NCI-H1436 treated with DMSO at 0.1 percent for 48 hours (cell line): ENCODE data around the gene STKLD1.
"Not testable (repeated sequence)": the region's sequence is repeated elsewhere in the genome, so short reads cannot be mapped to it uniquely, and the experiment has no call there.

Experiments
- DNase-seq: peaks from one replicate; lab custom pipeline; 2025; lab: John Stamatoyannopoulos, UW

STKLD1 gene

DNA sequence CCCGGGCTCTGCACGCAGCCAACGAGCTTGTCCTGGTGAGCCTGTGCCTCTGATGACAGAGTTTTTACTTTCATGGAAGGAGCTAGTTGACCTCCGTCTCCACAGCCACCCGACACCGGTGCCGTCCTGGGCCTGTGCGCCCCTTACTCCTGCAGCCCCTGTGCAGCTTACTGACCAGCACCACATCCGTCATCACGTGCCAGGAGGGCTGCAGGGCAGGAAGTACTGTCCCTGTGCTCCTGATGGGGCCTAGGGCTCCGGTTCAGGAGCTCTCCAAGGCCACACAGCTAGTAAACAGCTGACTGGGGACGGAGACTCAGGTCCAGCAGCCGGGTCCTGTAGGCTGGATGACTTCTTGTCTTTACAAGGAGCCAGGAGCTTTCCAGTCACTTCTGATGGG is 10.2 kb downstream of the STKLD1 start:
- no peak for DNase-seq

DNA sequence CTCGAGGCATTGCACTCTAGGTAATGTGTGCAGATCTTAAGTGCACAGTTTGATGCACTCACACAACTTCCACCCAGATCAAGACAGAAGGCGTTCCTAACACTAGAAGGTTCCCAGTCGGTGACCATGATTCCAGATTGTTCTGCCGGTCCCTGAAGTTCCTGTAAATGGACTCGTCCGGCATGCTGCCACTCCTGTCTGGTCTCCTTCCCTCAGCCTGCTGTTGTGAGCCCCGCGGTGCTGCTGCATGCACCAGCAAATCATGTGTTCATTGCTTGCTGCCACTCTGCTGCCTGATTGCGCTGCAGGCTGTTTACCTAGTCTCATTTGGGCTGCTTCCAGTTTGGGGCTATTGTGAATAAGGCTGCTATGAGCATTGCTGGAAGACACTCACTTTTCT is 11.5 kb downstream of the STKLD1 start:
- DNase-seq: no peak

DNA sequence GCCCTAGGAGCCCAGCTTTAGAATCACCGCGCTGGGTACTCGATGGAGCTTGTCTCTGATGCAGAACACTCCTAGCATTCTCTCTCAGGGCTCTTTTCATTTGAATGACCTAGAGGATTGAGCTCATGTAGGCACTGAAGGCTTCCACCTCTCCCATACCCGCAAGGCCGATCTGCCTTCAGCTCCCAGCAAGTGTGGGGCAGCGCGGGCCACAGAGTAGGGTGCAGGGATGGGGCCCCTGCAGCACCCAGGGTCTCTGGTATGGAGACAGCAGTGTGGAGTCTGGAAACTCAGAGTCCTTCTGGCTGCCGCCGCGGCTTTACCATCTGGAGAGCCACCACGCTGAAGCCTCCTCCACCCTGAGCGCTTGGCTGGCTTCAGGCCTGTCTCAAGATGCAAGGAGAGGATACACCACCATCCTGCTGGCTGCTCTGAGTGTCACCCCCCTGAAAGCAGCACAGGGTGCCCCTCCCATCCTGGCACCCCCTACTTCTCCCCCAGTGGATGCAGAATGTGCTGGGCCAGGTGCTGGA is 12.9 kb downstream of the STKLD1 start:
- DNase-seq: no peak

DNA sequence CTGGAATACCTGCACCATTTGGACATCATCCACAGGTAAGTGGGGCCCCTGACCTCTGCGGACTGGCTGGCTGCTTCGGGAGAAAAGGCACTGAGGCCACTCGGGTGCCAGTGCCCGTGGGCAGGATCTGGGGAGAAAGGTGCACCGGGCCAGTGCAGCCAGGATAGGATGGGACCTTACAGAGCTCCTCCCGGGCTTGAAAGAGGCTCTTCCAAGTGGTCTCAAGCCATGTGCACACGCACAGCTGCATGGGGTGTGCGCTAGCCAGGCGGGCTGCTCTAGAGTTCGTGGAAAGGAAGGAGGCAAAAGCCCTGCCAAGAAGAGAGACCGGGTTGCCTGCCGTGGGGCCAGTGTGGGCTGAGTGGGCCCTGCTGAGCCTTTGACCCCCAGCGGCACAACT is 13.4 kb downstream of the STKLD1 start:
- no peak for DNase-seq

DNA sequence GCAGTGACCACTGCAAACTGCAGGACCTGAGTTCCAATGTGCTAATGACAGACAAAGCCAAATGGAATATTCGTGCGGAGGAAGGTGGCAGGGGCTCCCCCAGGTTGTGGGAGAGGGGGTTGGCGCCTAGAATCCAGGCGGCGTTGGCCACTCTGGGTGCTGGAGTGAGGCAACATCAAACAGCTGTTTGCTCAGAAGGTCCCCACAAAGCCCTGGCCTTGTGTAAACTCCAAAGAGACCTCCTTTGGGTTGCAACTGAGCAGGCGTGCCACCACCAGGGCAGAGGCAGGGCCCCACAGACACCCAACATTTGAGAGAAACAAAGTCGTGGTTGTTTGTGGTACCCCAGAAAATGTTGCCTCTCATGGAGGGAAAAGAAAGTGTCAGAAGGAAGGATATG is 14.5 kb downstream of the STKLD1 start:
- DNase-seq: no peak

DNA sequence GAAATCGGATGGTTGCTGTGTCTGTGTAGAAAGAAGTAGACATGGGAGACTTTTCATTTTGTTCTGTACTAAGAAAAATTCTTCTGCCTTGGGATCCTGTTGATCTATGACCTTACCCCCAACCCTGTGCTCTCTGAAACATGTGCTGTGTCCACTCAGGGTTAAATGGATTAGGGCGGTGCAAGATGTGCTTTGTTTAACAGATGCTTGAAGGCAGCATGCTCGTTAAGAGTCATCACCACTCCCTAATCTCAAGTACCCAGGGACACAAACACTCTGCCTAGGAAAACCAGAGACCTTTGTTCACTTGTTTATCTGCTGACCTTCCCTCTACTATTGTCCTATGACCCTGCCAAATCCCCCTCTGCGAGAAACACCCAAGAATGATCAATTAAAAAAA is 15.3 kb downstream of the STKLD1 start:
- not testable (repeated sequence) for DNase-seq

DNA sequence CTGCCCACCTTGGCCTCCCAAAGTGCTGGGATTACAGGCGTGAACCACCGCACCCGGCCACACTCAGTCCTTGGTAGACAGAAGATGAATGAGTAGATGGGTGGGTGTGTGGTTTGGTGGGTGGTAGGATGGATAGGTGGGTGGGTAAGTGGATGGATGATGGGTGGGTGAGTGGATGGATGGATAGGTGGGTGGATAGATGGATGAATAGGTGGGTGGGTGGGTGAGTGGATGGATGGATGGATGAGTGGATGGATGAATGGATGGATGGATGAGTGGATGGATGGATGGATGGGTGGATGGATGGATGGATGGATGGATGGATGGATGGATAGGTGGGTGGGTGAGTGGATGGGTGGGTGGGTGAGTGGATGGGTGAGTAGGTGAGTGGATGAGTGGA is 16.1 kb downstream of the STKLD1 start:
- not testable (repeated sequence) for DNase-seq

DNA sequence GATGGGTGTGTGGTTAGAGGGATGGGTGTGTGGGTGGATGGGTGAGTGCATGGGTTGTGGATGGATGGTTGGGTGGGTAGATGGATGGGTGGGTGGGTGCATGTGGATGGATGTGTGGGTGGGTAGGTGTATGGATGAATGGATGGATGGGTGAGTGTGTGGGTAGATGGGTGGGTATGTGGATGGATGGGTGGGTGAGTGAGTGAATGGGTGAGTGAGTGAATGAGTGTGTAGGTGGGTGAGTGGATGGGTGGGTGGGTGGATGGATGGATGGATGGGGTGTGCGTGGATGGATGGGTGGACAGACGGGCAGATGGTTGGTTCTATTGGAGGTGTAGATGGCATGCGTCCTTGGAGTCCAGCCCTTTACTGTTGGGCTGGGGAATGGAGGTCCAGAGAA is 17.2 kb downstream of the STKLD1 start:
- DNase-seq: no peak

DNA sequence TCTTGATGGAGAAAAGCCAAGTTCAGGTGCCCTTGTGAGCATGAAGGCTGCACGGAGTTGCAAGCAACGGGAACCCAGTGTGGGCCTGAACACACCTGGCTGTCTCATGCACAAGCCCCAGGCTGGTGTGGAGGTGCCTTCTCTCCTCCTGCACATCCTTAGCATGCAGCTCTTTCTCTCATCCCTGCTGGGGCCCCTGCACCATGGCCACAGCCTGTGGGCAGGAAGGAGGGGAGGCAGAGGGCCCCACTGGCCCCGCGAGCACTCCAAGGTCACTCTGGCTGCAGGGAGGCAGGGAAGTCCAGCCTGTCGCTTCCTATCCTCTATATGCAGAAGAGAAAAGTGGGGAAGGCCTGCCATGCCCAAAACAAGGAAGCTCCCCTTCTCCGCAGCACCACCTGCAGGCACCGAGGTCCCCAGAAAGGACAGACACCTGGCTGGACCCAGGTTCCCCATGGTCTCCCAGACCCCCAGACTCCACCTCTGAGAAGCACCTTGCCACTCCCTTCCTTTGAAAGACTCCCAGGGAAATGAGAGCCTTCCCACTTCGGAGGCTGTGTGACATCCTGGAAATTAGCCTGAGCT is 18.6 kb downstream of the STKLD1 start:
- DNase-seq: no peak

DNA sequence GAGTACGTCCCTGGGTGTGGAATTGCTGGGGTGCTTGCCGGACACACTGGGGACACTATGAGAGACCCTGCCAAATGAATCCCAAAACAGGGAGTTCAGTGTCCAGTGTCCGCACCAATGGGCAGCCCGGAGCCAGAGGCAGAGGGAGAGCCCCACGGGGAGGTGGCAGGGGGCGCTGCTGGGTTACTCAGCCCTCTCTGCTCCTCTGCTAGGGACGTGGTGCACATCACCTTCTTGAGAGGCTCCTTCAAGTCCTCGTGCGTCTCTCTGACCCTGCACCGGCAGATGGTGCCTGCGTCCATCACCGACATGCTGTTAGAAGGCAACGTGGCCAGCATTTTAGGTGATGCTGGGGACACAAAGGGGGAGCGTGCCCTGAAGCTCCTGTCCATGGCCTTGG is 20.8 kb downstream of the STKLD1 start:
- DNase-seq: no peak

DNA sequence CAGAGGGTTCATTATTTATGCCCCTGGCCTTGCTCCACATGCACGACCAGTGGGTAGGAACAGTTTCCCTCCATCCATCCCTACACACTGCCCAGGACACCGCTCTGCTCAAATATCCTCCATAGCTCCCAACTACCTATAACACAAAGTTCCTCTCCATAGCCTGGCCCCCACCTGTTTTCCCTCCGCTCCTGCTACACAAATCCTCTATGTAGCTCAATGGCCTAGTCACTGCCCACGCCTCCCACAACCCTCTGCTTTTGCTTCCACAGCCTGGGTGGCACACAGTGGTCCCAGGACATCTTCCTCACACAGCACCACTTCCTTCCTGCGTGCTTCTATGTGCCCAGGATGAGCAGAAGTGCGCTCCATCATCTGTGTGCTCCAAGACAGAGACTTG is 21.2 kb downstream of the STKLD1 start:
- no peak for DNase-seq

DNA sequence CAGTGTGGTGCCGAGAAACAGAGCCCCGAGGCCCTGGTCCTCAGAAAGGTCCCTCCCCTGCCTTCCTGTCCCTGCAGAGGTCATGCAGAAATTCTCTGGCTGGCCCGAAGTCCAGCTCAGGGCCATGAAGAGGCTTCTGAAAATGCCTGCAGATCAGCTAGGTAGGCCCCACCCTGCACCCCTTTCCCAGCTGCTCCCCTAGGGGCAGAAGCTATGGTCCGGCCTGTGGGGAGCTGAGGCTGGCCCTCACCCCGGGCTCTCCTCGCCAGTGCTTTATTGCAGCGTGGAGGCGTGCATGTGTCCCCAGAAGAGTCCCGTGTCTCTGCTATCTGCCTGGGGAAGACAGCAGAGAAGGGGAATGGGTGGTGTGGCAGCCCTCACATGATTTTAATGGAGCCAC is 21.7 kb downstream of the STKLD1 start:
- DNase-seq: no peak

DNA sequence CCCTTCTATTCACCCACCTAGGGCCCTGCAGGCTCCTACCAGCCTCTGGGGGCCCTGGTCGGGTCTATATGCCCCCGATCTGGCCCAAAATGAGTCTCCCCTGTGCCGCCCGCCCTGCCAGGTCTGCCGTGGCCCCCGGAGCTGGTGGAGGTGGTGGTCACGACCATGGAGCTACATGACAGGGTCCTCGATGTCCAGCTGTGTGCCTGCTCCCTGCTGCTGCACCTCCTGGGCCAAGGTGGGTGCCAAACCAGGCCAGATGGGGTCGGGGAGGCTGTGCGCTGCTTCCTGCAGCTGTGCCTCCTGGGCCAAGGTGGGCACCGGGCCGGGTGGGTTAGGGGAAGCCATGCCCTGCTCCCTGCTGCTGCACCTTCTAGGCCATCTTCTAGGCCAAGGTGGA is 24.1 kb downstream of the STKLD1 start:
- no peak for DNase-seq

DNA sequence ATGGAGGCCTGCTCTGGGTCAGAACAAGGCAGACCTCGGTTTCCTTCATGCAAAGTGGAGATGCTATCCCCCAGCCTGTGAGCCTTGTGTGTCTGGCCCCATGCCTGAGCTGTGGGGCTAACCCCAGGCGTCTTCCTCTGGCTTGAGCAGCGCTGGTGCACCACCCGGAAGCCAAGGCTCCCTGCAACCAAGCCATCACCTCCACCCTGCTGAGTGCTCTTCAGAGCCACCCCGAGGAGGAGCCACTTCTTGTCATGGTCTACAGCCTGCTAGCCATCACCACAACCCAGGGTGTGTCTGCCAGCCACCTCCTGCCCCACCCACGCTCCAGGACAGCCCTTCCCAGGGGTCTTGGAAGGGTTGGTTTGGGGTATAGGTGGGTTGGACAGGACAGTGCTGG is 25.4 kb downstream of the STKLD1 start:
- no peak for DNase-seq

DNA sequence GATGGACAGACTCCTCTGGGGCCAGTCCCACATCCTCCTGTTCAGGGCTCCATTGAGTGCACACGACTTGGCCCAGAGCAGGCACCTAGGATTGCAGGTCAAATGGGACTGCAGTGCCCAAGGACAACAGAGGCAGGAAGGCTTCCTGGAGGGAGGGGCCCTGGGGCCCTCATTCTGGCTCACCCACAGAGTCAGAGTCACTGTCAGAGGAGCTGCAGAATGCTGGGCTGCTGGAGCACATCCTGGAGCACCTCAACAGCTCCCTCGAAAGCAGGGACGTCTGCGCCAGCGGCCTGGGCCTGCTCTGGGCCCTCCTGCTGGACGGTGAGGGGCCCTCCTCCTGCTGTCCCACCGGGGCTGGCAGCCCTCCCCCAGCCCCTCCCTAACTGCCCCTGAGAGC is 26.5 kb downstream of the STKLD1 start:
- DNase-seq: no peak

DNA sequence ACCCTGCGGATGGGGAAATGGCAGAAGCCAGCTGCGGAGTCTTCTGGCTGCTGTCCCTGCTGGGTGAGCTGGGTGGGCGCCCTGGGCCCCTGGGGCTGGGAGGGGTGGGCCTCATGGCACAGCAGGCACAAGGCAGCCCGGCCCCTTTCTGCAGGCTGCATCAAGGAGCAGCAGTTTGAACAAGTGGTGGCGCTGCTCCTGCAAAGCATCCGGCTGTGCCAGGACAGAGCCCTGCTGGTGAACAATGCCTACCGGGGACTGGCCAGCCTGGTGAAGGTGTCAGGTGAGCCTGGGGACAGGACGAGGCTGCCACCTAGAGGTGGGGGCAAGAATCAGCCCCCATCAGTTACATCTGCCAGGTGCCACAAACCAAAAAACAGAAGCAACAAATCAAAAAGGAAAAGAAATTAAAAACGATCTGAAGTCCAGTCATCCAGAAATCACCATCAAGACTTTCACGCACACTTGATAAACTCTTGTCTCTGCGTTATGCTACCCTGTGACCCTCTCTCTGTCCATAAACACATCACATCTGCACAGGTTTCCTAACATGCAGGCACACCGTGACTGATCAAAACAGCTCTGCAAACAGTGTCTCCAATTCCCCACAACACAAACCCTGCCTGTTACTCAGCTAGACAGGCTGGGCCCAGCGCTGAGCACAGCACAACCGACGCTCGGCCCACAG is 27.7 kb downstream of the STKLD1 start:
- no peak for DNase-seq

DNA sequence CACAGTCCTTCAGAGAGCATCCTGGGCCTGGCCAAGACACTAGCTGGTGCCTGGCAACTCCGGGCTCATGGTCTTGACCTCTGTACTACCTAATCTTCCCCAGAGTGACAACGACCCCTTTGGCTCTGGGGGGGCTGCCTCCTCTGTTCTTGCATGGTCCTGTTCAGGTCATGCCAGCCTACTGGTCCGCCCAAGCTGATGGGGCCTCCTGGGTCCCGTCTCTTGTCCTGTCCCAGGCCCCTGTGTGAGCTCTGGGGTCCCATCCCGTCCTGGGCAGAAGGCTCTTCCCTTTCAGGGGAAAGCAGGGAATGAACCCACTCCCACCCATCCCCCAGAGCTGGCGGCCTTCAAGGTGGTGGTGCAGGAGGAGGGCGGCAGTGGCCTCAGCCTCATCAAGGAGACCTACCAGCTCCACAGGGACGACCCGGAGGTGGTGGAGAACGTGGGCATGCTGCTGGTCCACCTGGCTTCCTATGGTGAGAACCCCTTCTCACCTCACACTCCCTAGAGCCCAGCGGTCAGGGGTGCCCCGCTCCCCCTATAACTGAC is 28.4 kb downstream of the STKLD1 start:
- DNase-seq: no peak

DNA sequence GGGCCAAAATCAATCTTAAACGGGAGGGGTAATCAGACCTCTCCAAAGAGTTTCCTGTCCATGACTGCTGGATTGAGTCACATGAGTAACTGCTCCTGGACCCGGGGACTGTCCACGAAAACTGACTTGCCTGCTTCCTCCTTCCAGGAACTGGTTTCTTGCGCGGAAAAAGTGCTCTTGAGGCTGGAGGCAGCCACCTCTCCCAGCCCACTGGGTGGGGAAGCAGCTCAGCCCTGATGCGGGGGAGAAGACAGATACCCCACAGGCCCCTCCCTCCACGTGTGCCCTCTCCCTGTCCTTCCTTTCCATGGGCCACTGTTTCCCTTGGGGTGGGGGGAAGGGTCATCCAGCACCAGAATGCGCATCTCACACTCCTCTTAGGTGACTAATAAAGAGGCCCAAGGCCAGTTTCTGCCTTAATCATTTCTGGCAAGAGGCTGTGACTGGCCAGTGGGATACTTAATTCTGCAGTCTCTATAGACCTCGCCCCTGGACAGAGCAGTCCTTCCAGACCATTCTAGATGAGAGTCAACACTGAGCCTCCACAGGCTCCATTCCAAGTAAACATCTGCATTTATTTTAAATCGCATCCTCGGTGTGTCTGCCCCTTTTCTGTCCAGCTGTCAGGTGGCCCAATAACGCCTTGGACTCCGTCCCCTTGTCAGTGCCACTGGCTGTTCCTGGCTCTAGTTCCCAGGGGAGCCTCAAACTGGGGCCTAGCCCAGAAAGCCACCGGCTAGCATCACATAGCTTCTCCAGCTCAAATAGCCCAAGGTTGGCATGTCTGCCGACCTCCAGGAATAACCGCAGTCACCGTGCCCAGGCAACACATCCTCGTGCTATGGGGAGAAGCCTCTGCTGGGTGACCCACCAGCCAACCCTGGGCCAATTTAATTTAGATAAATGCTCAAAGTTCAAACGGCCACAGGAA is 29.6 kb downstream of the STKLD1 start:
- no peak for DNase-seq

DNA sequence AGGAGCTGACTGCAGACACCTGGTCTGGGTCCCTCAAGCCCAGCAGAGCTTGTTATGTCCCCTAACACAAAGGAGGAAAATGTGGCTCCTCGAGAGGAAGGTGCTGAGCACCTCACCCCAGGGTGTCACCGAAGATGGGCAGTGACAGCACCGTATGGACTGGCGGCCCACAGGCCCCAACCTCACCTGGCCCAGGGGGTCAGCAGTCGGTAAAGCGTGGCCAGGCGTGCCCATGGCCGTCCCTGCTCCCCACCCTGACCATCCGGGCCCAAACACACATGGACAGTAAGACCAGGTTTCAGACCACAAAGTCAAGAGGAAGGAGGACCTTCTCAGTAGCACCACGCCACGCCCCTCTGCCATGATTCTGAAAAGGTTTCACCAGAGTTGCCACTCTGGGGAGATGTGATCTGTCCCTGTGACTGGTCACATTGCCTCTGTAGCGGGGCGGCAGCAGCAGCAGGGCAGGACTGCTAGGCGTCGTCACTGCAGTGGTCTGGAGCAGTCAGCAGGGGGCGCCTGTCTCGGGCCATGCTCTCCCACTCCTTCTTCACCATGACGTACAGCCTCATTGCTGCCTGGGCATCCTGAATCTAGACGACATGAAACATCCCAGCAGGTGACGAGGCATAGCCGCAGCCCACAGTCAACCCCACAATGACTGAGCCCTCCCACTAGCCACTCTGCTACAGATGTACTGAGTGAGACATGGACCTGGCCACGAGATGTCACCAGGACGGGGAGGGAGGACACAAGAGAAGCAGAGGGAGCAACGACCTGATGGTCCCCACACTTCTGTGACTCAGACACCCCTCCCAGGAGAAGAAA is 30.5 kb downstream of the STKLD1 start:
- no peak for DNase-seq

DNA sequence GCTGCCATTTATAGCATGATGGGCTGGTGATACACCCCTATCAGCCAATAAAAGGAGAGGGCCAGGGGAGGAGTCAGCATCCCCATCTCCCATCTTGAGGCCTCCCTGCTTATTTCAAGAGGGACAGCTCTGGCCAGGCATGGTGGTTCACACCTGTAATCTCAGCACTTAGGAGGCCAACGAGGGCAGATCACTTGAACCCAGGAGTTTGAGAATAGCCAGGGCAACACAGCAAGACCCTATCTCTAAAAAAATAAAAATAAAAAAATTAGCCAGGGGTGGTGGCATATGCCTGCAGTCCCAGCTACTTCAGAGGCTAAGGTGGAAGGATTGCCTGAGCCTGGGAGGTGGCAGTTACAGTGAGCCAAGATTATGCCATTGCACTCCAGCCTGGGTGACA is 31.9 kb downstream of the STKLD1 start:
- no peak for DNase-seq

DNA sequence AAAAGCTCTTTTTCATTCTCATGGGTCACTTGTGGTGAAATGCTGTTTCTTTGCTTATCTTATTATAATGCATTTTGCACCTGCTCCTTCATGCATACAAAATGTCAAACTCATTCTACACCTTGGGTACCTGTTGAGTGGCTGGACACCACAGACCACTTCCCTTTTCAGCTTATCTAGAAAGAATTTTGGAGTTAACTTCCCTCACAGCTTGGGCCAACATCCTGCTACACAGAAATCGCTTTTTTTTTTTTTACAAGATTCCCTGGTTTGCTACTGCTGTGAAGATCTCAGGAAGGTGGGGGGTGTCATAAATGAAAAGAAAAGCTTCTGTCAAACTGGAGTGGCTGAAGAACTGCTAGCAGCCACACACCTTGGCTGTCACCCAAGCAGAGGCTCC is 39.0 kb downstream of the STKLD1 start:
- no peak for DNase-seq
